Neural cell (in vitro differentiated cells): ENCODE data around the gene SLIT3. TPM values are rescaled to one million over a fixed set of nuclear protein-coding genes. Genes with fewer than 3 reads are reported as not detected.

Experiments used
- H2AFZ ChIP-seq: fragments of 200-600, 300-800 bp; sonication (generic), shearing (Covaris generic); 2 replicates; pipeline ENCODE4 v1.6.0; 2014; ENCODE audit warnings: low read depth, mild to moderate bottlenecking, antibody characterized with exemption, low read length, moderate library complexity
- H3F3A ChIP-seq: fragments of 200-600 bp; shearing (Covaris generic); 2 replicates; pipeline ENCODE4 v1.6.1; 2016; ENCODE audit warnings: mild to moderate bottlenecking, moderate library complexity, mixed read lengths, antibody characterized with exemption, low read length; ENCODE audit not compliant: insufficient read depth, poor library complexity, severe bottlenecking
- H3K27ac ChIP-seq: fragments of 200-600, 300-800 bp; sonication (generic), shearing (Covaris generic); 2 replicates; pipeline ENCODE4 v1.5.1; 2014; ENCODE audit warnings: mild to moderate bottlenecking, low read length, moderate library complexity
- H3K27me3 ChIP-seq: fragments of 300-800, 200-600 bp; sonication (generic), shearing (Covaris generic); 2 replicates; pipeline ENCODE4 v1.6.0; 2014; ENCODE audit warnings: mild to moderate bottlenecking, low read depth, low read length, moderate library complexity; ENCODE audit not compliant: insufficient read depth
- H3K36me3 ChIP-seq: fragments of 300-800, 200-600 bp; sonication (generic), shearing (Covaris generic); 2 replicates; pipeline ENCODE4 v1.5.1; 2014; ENCODE audit warnings: mild to moderate bottlenecking, antibody characterized with exemption, low read length, moderate library complexity; ENCODE audit not compliant: insufficient read depth
- H3K4me2 ChIP-seq: fragments of 300-800, 200-600 bp; sonication (generic), shearing (Covaris generic); 2 replicates; pipeline ENCODE4 v1.6.0; 2014; ENCODE audit warnings: mild to moderate bottlenecking, low read length
- H3K4me3 ChIP-seq: fragments of 300-800, 200-600 bp; sonication (generic), shearing (Covaris generic); 2 replicates; pipeline ENCODE4 v1.5.1; 2014; ENCODE audit warnings: mild to moderate bottlenecking, low read length, moderate library complexity
- H3K79me2 ChIP-seq: fragments of 200-600 bp; shearing (Covaris generic); replicated peaks from 2 replicates; pipeline ENCODE4 v1.6.0; 2014; ENCODE audit warnings: mild to moderate bottlenecking, low read length, moderate library complexity; ENCODE audit not compliant: insufficient read depth
- H3K9ac ChIP-seq: fragments of 300-800, 200-600 bp; sonication (generic), shearing (Covaris generic); 2 replicates; pipeline ENCODE4 v1.6.1; 2016; ENCODE audit warnings: mild to moderate bottlenecking, low read length, mixed read lengths
- H3K9me2 ChIP-seq: fragments of 200-600 bp; shearing (Covaris generic); 2 replicates; pipeline ENCODE4 v1.6.1; 2016; ENCODE audit warnings: mild to moderate bottlenecking, low read length, mixed read lengths; ENCODE audit not compliant: insufficient read depth
- H3K9me3 ChIP-seq: fragments of 200-600, 300-800 bp; sonication (generic), shearing (Covaris generic); 2 replicates; pipeline ENCODE4 v1.6.1; 2016; ENCODE audit warnings: mild to moderate bottlenecking, mixed run types, low read length, moderate library complexity, mixed read lengths
- H4K20me1 ChIP-seq: fragments of 200-600 bp; shearing (Covaris generic); 2 replicates; pipeline ENCODE4 v1.6.1; 2016; ENCODE audit warnings: mild to moderate bottlenecking, mixed run types; ENCODE audit not compliant: insufficient read depth
- EP300 ChIP-seq: fragments of 450-650 bp; conservative IDR thresholded peaks from 2 replicates; pipeline ENCODE4 v1.6.1; 2014; ENCODE audit warnings: antibody characterized with exemption, mild to moderate bottlenecking, moderate library complexity; ENCODE audit not compliant: poor library complexity, severe bottlenecking
- EZH2 ChIP-seq: fragments of 200-600, 300-800 bp; shearing (Covaris generic), sonication (generic); IDR thresholded peaks from 2 replicates; pipeline ENCODE4 v1.6.1; 2014; ENCODE audit warnings: antibody characterized with exemption, low read length, borderline replicate concordance, mild to moderate bottlenecking; ENCODE audit not compliant: insufficient read depth, poor library complexity, severe bottlenecking
- MXI1 ChIP-seq: fragments of 450-650 bp; conservative IDR thresholded peaks from 2 replicates; pipeline ENCODE4 v1.6.1; 2014; ENCODE audit warnings: antibody characterized with exemption, mild to moderate bottlenecking; ENCODE audit not compliant: poor library complexity, severe bottlenecking
- POLR2AphosphoS5 ChIP-seq: IDR thresholded peaks from 2 replicates; pipeline ENCODE4 v1.6.1; 2012
- RAD21 ChIP-seq: fragments of 450-650 bp; conservative IDR thresholded peaks from 2 replicates; pipeline ENCODE4 v1.6.1; 2014; ENCODE audit warnings: antibody characterized with exemption, mild to moderate bottlenecking, moderate library complexity
- SMC3 ChIP-seq: fragments of 450-650 bp; conservative IDR thresholded peaks from 2 replicates; pipeline ENCODE4 v1.6.1; 2014; ENCODE audit warnings: antibody characterized with exemption, mild to moderate bottlenecking, moderate library complexity; ENCODE audit not compliant: poor library complexity
- TAF1 ChIP-seq: IDR thresholded peaks from 2 replicates; pipeline ENCODE4 v1.6.1; 2012; ENCODE audit warnings: low read depth
- polyA plus RNA-seq: library from polyadenylated mRNA; depleted of rRNA; stranded (reverse); fragments of >200 nt; gene quantifications from 2 replicates; pipeline ENCODE4 v1.2.3, GENCODE V29; 2014
- TF ChIP-seq, protein P1 (sequence below): fragments of 450-650 bp; IDR thresholded peaks from 2 replicates; pipeline ENCODE4 v1.5.1; 2014; ENCODE audit warnings: antibody characterized with exemption, mild to moderate bottlenecking, moderate library complexity; ENCODE audit not compliant: poor library complexity, severe bottlenecking
- TF ChIP-seq, protein P2 (sequence below): IDR thresholded peaks from 2 replicates; pipeline ENCODE4 v1.6.1; 2012; ENCODE audit warnings: borderline replicate concordance

SLIT3 gene
- polyA plus RNA-seq, 1 donor from 2014 or later: 1.2 TPM

DNA sequence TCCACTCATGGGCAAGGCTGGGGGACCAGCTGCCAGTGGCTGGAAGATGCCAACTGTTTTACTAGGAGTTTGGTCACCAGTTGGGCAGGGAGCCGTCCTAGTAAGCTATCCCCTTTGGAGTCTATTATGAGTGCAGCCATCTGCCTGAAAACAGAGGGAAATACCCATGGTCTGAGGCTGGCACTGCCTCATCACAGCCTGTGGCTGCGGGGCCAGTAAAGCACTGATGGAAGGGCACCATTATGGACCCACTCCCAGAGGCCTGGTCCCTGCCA, 534.6 kb downstream of the SLIT3 start:
- no peak overlapping the region for H3K27ac ChIP-seq
- H3K9me3 ChIP-seq: peaks cover 4% of the 10 kb centered on the region
- TF ChIP-seq RAD21 (no peak), MXI1 (no peak), POLR2AphosphoS5 (no peak), EP300 (no peak), TAF1 (no peak), EZH2 (no peak), SMC3 (no peak)
- TF ChIP-seq, protein P1, sequence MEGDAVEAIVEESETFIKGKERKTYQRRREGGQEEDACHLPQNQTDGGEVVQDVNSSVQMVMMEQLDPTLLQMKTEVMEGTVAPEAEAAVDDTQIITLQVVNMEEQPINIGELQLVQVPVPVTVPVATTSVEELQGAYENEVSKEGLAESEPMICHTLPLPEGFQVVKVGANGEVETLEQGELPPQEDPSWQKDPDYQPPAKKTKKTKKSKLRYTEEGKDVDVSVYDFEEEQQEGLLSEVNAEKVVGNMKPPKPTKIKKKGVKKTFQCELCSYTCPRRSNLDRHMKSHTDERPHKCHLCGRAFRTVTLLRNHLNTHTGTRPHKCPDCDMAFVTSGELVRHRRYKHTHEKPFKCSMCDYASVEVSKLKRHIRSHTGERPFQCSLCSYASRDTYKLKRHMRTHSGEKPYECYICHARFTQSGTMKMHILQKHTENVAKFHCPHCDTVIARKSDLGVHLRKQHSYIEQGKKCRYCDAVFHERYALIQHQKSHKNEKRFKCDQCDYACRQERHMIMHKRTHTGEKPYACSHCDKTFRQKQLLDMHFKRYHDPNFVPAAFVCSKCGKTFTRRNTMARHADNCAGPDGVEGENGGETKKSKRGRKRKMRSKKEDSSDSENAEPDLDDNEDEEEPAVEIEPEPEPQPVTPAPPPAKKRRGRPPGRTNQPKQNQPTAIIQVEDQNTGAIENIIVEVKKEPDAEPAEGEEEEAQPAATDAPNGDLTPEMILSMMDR: no peak
- TF ChIP-seq, protein P2, sequence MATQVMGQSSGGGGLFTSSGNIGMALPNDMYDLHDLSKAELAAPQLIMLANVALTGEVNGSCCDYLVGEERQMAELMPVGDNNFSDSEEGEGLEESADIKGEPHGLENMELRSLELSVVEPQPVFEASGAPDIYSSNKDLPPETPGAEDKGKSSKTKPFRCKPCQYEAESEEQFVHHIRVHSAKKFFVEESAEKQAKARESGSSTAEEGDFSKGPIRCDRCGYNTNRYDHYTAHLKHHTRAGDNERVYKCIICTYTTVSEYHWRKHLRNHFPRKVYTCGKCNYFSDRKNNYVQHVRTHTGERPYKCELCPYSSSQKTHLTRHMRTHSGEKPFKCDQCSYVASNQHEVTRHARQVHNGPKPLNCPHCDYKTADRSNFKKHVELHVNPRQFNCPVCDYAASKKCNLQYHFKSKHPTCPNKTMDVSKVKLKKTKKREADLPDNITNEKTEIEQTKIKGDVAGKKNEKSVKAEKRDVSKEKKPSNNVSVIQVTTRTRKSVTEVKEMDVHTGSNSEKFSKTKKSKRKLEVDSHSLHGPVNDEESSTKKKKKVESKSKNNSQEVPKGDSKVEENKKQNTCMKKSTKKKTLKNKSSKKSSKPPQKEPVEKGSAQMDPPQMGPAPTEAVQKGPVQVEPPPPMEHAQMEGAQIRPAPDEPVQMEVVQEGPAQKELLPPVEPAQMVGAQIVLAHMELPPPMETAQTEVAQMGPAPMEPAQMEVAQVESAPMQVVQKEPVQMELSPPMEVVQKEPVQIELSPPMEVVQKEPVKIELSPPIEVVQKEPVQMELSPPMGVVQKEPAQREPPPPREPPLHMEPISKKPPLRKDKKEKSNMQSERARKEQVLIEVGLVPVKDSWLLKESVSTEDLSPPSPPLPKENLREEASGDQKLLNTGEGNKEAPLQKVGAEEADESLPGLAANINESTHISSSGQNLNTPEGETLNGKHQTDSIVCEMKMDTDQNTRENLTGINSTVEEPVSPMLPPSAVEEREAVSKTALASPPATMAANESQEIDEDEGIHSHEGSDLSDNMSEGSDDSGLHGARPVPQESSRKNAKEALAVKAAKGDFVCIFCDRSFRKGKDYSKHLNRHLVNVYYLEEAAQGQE: no peak
- no peaks in the 10 kb centered on the region for H4K20me1 ChIP-seq
- H3K9me2 ChIP-seq: no peaks in the 10 kb centered on the region
- no peaks in the 10 kb centered on the region for H3K79me2 ChIP-seq
- no peaks in the 10 kb centered on the region for H3K36me3 ChIP-seq
- no peaks in the 10 kb centered on the region for H3F3A ChIP-seq
- H2AFZ ChIP-seq: no peak overlapping the region
- H3K9ac ChIP-seq: no peak overlapping the region
- no peaks in the 10 kb centered on the region for H3K27me3 ChIP-seq
- no peak overlapping the region for H3K4me3 ChIP-seq
- H3K4me2 ChIP-seq: no peak overlapping the region

DNA sequence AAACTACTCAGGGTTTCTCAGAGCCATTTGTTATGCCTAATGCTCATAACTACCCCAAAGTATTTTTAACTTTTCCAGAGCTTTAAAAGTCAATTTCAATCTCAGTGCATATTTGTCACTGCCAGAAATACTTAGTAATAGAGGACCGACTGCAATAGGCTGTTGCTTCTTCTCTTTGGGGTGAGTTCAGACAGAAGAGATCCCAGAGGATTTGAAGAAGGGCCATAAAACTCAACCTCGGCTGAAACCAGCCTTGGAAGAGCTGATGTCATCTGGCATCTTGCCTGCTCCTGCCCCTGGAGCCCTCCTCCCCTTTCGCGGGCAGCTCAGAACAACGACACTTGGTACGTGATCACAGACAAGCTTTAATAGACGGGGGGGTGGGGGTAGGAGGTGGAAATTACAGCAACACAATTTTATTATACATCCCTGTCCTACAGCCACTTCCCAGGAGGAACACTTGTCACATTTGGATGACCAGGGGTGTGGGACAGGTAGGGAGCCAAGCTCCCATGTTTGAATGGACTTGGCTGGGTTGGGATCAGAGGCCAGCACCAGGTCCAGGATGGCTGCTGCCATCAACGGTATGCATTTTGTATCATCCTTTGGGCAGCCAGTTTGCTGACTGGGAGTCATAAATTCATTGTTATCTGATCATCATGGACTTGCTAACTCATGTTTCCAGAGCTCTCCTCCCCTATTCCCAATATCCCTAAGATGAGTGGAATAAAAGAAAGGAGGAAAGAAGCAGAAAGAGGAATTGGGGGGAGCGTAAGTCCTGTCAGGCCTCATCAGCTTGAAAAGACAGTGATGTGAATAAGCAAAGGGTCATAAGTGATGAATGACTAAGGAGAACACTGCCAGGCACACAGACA, 535.2 kb downstream of the SLIT3 start:
- no peaks in the 10 kb centered on the region for H3K36me3 ChIP-seq
- H2AFZ ChIP-seq: no peak overlapping the region
- H4K20me1 ChIP-seq: no peaks in the 10 kb centered on the region
- no peaks in the 10 kb centered on the region for H3K79me2 ChIP-seq
- no peak overlapping the region for H3K9ac ChIP-seq
- H3K27ac ChIP-seq: no peak overlapping the region
- TF ChIP-seq MXI1 (no peak), EZH2 (no peak), POLR2AphosphoS5 (no peak), SMC3 (no peak), RAD21 (no peak), TAF1 (no peak), EP300 (no peak)
- TF ChIP-seq, protein P2: no peak
- TF ChIP-seq, protein P1: no peak
- H3K4me2 ChIP-seq: no peak overlapping the region
- peaks cover 4% of the 10 kb centered on the region for H3K9me3 ChIP-seq
- no peaks in the 10 kb centered on the region for H3K27me3 ChIP-seq
- no peaks in the 10 kb centered on the region for H3K9me2 ChIP-seq
- H3F3A ChIP-seq: no peaks in the 10 kb centered on the region
- H3K4me3 ChIP-seq: no peak overlapping the region
